ENCODE measurements around the gene SSUH2. TPM values are rescaled to one million over a fixed set of nuclear protein-coding genes. Genes with fewer than 3 reads are reported as not detected.

SSUH2 gene, protein sequence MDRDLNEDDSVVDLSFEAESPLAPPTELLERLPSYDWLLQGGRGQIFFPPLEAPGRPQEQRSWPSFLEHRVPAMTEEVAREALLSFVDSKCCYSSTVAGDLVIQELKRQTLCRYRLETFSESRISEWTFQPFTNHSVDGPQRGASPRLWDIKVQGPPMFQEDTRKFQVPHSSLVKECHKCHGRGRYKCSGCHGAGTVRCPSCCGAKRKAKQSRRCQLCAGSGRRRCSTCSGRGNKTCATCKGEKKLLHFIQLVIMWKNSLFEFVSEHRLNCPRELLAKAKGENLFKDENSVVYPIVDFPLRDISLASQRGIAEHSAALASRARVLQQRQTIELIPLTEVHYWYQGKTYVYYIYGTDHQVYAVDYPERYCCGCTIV
- total RNA-seq = 0.11 TPM in 1 of 2 replicates, not detected in the other

DNA sequence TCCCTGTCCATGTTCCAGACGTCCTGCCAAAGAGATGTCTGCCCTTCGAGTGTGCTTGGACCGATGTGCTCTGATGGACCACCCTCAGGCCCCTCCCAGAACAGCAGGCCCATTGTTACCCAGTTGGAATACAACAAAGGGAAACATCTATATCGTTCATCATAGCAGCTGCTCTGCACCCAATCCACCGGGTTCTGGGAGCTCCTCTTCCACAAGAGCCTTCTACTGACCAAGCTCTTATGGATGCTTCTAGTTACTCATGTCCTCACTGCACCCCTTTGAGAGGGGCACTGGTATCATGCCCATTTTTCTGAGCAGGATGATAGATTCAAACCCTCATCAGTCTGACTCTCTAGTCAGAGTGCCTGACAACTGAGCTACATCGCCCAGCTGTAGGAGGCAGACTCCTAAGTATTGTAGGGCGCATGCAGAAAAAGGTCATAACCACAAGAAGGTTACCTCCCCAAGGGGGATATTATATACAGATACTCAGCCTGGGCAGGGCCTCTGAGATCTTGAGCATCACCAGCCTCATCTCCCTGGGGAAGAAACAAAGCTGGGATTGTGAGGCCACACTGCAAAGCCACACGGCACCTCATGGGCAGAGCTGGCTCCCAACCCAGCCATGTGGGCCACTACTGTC, at the start of gene SSUH2:
SSUH2 (minus strand) TSS at position 51 of the 643 bp plus-strand sequence; CDS start at position 11, 40 bp downstream.

Other genes starting within 250 kb of the SSUH2 start
- gene LMCD1, start 143.0 kb downstream of the SSUH2 start, total RNA-seq = 208 and 322 TPM in 2 replicates
- gene CAV3, start 89.0 kb upstream of the SSUH2 start, total RNA-seq = not detected in 2 replicates
- gene OXTR, start 124.8 kb upstream of the SSUH2 start, total RNA-seq = 0.13 and 0.76 TPM in 2 replicates